ENCODE data around the gene WDR44. TPM values are rescaled to one million over a fixed set of nuclear protein-coding genes. Genes with fewer than 3 reads are reported as not detected.

The WDR44 gene
- total RNA-seq, 1 experiment from 2014 or later = 16.2 TPM

DNA sequence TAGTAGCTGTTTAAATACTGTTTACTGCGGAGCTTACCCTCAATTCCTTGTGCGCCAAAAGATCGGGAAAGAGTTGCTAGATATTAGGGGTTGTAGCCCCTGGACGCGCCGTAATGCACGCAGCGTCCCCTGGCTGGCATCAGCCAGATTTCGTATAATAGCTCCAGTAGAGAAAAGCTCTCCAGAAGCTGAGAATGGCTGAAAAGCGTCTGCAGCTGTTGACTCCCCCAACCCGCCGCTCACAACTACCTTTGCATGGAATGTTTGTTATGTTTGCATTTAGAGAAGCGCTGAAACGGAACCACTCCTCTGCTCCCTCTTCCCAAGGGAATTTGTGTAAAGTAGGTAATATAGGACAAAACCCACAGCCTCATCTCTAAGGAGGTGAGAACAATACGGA is 153.4 kb downstream of the WDR44 start:
- TF ChIP-seq, protein P1, sequence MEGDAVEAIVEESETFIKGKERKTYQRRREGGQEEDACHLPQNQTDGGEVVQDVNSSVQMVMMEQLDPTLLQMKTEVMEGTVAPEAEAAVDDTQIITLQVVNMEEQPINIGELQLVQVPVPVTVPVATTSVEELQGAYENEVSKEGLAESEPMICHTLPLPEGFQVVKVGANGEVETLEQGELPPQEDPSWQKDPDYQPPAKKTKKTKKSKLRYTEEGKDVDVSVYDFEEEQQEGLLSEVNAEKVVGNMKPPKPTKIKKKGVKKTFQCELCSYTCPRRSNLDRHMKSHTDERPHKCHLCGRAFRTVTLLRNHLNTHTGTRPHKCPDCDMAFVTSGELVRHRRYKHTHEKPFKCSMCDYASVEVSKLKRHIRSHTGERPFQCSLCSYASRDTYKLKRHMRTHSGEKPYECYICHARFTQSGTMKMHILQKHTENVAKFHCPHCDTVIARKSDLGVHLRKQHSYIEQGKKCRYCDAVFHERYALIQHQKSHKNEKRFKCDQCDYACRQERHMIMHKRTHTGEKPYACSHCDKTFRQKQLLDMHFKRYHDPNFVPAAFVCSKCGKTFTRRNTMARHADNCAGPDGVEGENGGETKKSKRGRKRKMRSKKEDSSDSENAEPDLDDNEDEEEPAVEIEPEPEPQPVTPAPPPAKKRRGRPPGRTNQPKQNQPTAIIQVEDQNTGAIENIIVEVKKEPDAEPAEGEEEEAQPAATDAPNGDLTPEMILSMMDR (conservative IDR thresholded peaks at IDR 0.05; ENCODE audit: low read depth, low read length) = no peak
- no peak for TF ChIP-seq EZH2 (IDR thresholded peaks at IDR 0.05; ENCODE audit: low read length, unreplicated experiment)
- TF ChIP-seq EZH2phosphoT487 (IDR thresholded peaks at IDR 0.05; ENCODE audit: borderline replicate concordance, low read length) = no peak
- Histone ChIP-seq H4K20me1 (ENCODE audit: low read length) (no peaks in the 10 kb centered on the region), H3K9ac (ENCODE audit: low read length) (no peak overlapping the region), H3K4me3 (ENCODE audit: low read length) (no peak overlapping the region), H3K4me2 (ENCODE audit: low read length) (no peak overlapping the region), H3K79me2 (ENCODE audit: low read length) (no peaks in the 10 kb centered on the region), H3K27me3 (ENCODE audit: low read length) (no peaks in the 10 kb centered on the region), H3K27ac (ENCODE audit: low read length) (no peak overlapping the region), H2AFZ (ENCODE audit: low read length) (no peak overlapping the region), H3K36me3 (ENCODE audit: low read depth, low read length) (no peaks in the 10 kb centered on the region), H3K9me2 (replicated peaks; ENCODE audit: low read length) (no peaks in the 10 kb centered on the region), H3K9me3 (ENCODE audit: low read length) (no peaks in the 10 kb centered on the region), H3K4me1 (ENCODE audit: insufficient read depth, low read length) (no peaks in the 10 kb centered on the region), H3F3A (ENCODE audit: low read length, unreplicated experiment) (no peaks in the 10 kb centered on the region)
- DNase-seq (no peak), ATAC-seq (no peak)
- no TSS peak for BruUV-seq (replicated peaks)
- intact Hi-C loops (cut with micrococcal nuclease) = no loop called here
- CTCF ChIA-PET = interaction anchor here (0.5 kb wide), 1 partner anchor 102 kb away, joined by 3 read pairs; no protein-coding TSS in a partner anchor
- POLR2A ChIA-PET (ENCODE audit: unreplicated experiment) = no interaction called here

Small RNA genes within 50 kb of the gene (microRNA-seq; reads per million reads assigned to microRNA genes)
- 22.1 reads per million, percentile 47 among the genes with 10 or more reads in this experiment for gene MIR1277 (ENCODE audit: unreplicated experiment)

Other genes with a start within 250 kb of the WDR44 start
- gene KLHL13, start 229.3 kb upstream of the WDR44 start, total RNA-seq (2014; rRNA removed) = 3.5 and 4.0 TPM in 2 replicates
- gene DOCK11, start 149.7 kb downstream of the WDR44 start, total RNA-seq (2014; rRNA removed) = 3.0 TPM in 2 replicates

Measured in PC-3 (cell line).